SU-DHL-6 (cell line): ENCODE results near the gene UGP2.

Source experiments
- CTCF ChIP-seq: fragments of 200-600 bp; sonication (generic); IDR thresholded peaks from one replicate; pipeline ENCODE4 v1.5.1; 2017; ENCODE audit warnings: antibody characterized with exemption, mild to moderate bottlenecking, low read length, moderate library complexity; ENCODE audit not compliant: insufficient read depth, poor library complexity, severe bottlenecking
- EZH2phosphoT487 ChIP-seq: fragments of 200-600 bp; sonication (generic), shearing (Covaris generic); conservative IDR thresholded peaks from 2 replicates; pipeline ENCODE4 v1.6.1; 2018; ENCODE audit warnings: mild to moderate bottlenecking, antibody characterized with exemption, low read length, moderate library complexity, mixed read lengths

- TF ChIP-seq CTCF, result peak; percentile 30
- no peak for TF ChIP-seq EZH2phosphoT487
These were observed 19.6 kb downstream of the UGP2 start for GRCh38 chr2:63861220-63861822.
